HEK293 (cell line): ENCODE data around the gene DNAAF5.

ENCODE experiments used
- CTCF ChIA-PET: fragments of 350-600 bp; formaldehyde crosslinking; extraction: SDS; loops from one replicate; lab custom pipeline; 2021; ENCODE audit warnings: antibody characterized with exemption; lab: Yijun Ruan, JAX
- POLR2A ChIA-PET: fragments of 300-600 bp; formaldehyde crosslinking; extraction: SDS; loops from one replicate; lab custom pipeline; 2020; ENCODE audit warnings: antibody characterized with exemption, inconsistent platforms; lab: Yijun Ruan, JAX
- H3K27ac ChIP-seq: fragments of 200-500 bp; sonication (Bioruptor generic); 2 replicates; pipeline ENCODE4 v1.5.1; 2014; ENCODE audit warnings: low read depth, low read length, control low read depth, inconsistent platforms; ENCODE audit errors: extremely low read depth
- H3K36me3 ChIP-seq, 2 experiments: fragments of 200-500 bp in 1 of 2; sonication (Bioruptor generic) in 1 of 2; 1 replicate in 1 of 2; 2 replicates in 1 of 2; pipeline ENCODE4 v1.5.1; 2014 to 2017; ENCODE audit warnings: inconsistent platforms in 2 of 2, low read length in 2 of 2; ENCODE audit not compliant: control insufficient read depth in 2 of 2, insufficient read depth in 1 of 2
- H3K4me1 ChIP-seq: fragments of 200-500 bp; sonication (Bioruptor generic); 2 replicates; pipeline ENCODE4 v1.5.1; 2014; ENCODE audit warnings: mild to moderate bottlenecking, low read length, inconsistent platforms; ENCODE audit not compliant: control insufficient read depth, insufficient read depth
- H3K4me3 ChIP-seq: 2 replicates; pipeline ENCODE4 v1.5.1; 2011; ENCODE audit warnings: low read depth, mild to moderate bottlenecking, control low read depth, low read length, moderate library complexity
- H3K9me3 ChIP-seq: fragments of 200-500 bp; sonication (Bioruptor generic); 2 replicates; pipeline ENCODE4 v1.5.1; 2014; ENCODE audit warnings: low read depth, low read length, inconsistent platforms; ENCODE audit not compliant: control insufficient read depth, insufficient read depth
- MEIS1 ChIP-seq: sonication (generic); formaldehyde crosslinking; IDR thresholded peaks from 2 replicates; pipeline ENCODE4 v1.8.1; 2022; ENCODE audit warnings: missing genetic modification reagents, mild to moderate bottlenecking, borderline replicate concordance
- OSR2 ChIP-seq: fragments of 450-650 bp; formaldehyde crosslinking; IDR thresholded peaks from 2 replicates; pipeline ENCODE4 v1.5.1; 2016; ENCODE audit warnings: missing biosample characterization, missing genetic modification characterization
- PBX3 ChIP-seq: sonication (generic); formaldehyde crosslinking; IDR thresholded peaks from 2 replicates; pipeline ENCODE4 v1.8.1; 2022; ENCODE audit warnings: mild to moderate bottlenecking, moderate library complexity, missing genetic modification reagents
- REPIN1 ChIP-seq: fragments of 450-650 bp; formaldehyde crosslinking; IDR thresholded peaks from 2 replicates; pipeline ENCODE4 v1.5.1; 2017; ENCODE audit warnings: missing biosample characterization, missing genetic modification characterization, low read depth
- ZBTB11 ChIP-seq: fragments of 450-650 bp; formaldehyde crosslinking; conservative IDR thresholded peaks from 2 replicates; pipeline ENCODE4 v1.5.1; 2016; ENCODE audit warnings: low read depth, missing biosample characterization, missing genetic modification characterization
- ZNF169 ChIP-seq: fragments of 450-650 bp; formaldehyde crosslinking; IDR thresholded peaks from 2 replicates; pipeline ENCODE4 v1.5.1; 2016; ENCODE audit warnings: missing biosample characterization, missing genetic modification characterization
- ZNF211 ChIP-seq: fragments of 450-650 bp; formaldehyde crosslinking; IDR thresholded peaks from 2 replicates; pipeline ENCODE4 v1.5.1; 2016; ENCODE audit warnings: low read depth, missing biosample characterization, missing genetic modification characterization
- ZNF24 ChIP-seq: fragments of 450-650 bp; formaldehyde crosslinking; IDR thresholded peaks from 2 replicates; pipeline ENCODE4 v1.5.1; 2016; ENCODE audit warnings: missing biosample characterization, missing genetic modification characterization
- ZNF394 ChIP-seq: fragments of 450-650 bp; formaldehyde crosslinking; IDR thresholded peaks from 2 replicates; pipeline ENCODE4 v1.5.1; 2016; ENCODE audit warnings: missing biosample characterization, missing genetic modification characterization, mild to moderate bottlenecking, moderate library complexity, borderline replicate concordance
- ZNF513 ChIP-seq: fragments of 450-650 bp; IDR thresholded peaks from 2 replicates; pipeline ENCODE4 v1.5.1; 2018; ENCODE audit warnings: missing biosample characterization, missing genetic modification characterization
- ZNF521 ChIP-seq: fragments of 450-650 bp; formaldehyde crosslinking; IDR thresholded peaks from 2 replicates; pipeline ENCODE4 v1.5.1; 2017; ENCODE audit warnings: missing biosample characterization, mild to moderate bottlenecking, missing genetic modification characterization
- ZNF548 ChIP-seq: fragments of 450-650 bp; formaldehyde crosslinking; IDR thresholded peaks from 2 replicates; pipeline ENCODE4 v1.5.1; 2016; ENCODE audit warnings: missing biosample characterization, missing genetic modification characterization
- ZNF626 ChIP-seq: fragments of 450-650 bp; sonication (Bioruptor Pico); formaldehyde crosslinking; IDR thresholded peaks from 2 replicates; pipeline ENCODE4 v1.5.1; 2018; ENCODE audit warnings: missing biosample characterization, missing genetic modification characterization, inconsistent platforms
- ZNF830 ChIP-seq: fragments of 450-650 bp; IDR thresholded peaks from 2 replicates; pipeline ENCODE4 v1.5.0; 2018; ENCODE audit warnings: missing biosample characterization, missing genetic modification characterization, low read depth, mild to moderate bottlenecking, moderate library complexity
- ZNF843 ChIP-seq: fragments of 450-650 bp; formaldehyde crosslinking; IDR thresholded peaks from 2 replicates; pipeline ENCODE4 v1.5.1; 2016; ENCODE audit warnings: missing biosample characterization, missing genetic modification characterization

The DNAAF5 gene

GRCh38 chr7:730501-731439 is 4.3 kb downstream of the DNAAF5 start:
- ChIA-PET CTCF (interaction anchor here (0.8 to 1.5 kb wide), 3 partner anchors 22 to 409 kb away, joined by 3 read pairs; no protein-coding TSS in a partner anchor), POLR2A (interaction anchor here (0.9 kb wide), 1 partner anchor 12 kb away, joined by 3 read pairs; no protein-coding TSS in a partner anchor)
- Histone ChIP-seq H3K9me3 (no peaks in the 10 kb centered on the region), H3K4me1 (no peaks in the 10 kb centered on the region), H3K4me3 (no peak overlapping the region), H3K36me3 (peaks cover 0 to 53% of the 10 kb centered on the region in 2 experiments; a peak in 2 of 3 replicates), H3K27ac (no peak overlapping the region)
- TF ChIP-seq ZNF626 (tag by site-specific recombination) (no peak), ZNF394 (tag by site-specific recombination) (no peak), ZNF548 (tag by site-specific recombination) (no peak)
- TF ChIP-seq, all 188 proteins: peak for 0

- H3K27ac ChIP-seq: no peak overlapping the region
- H3K4me3 ChIP-seq: no peak overlapping the region
- ChIA-PET POLR2A (interaction anchor here (0.9 kb wide), 1 partner anchor 11 kb away, joined by 3 read pairs; no protein-coding TSS in a partner anchor), CTCF (interaction anchor here (0.7 to 1.5 kb wide), 5 partner anchors 21 to 410 kb away, joined by 3 to 4 read pairs (median 3); no protein-coding TSS in a partner anchor)
- peaks cover 0 to 53% of the 10 kb centered on the region in 2 experiments; a peak in 2 of 3 replicates for H3K36me3 ChIP-seq
- no peaks in the 10 kb centered on the region for H3K9me3 ChIP-seq
- no peak for TF ChIP-seq ZNF830 (tag by site-specific recombination)
- no peak for TF ChIP-seq ZNF521 (tag by site-specific recombination)
- TF ChIP-seq ZNF843 (tag by site-specific recombination): no peak
- TF ChIP-seq ZNF513 (tag by site-specific recombination): no peak
- TF ChIP-seq ZNF169 (tag by site-specific recombination): no peak
- TF ChIP-seq REPIN1: no peak
- TF ChIP-seq PBX3: no peak
- TF ChIP-seq MEIS1: no peak
- TF ChIP-seq OSR2 (tag by site-specific recombination): no peak
- no peak for TF ChIP-seq ZBTB11
- no peak for TF ChIP-seq ZNF211 (tag by site-specific recombination)
- TF ChIP-seq ZNF24: no peak
- H3K4me1 ChIP-seq: no peaks in the 10 kb centered on the region
Measured at GRCh38 chr7:731440-732085, 5.1 kb downstream of the DNAAF5 start.
